Pons (tissue), 1 donor: ENCODE data around the gene CYP2A13.
A peak's percentile ranks its signal among the peaks of the same experiment; 100 is the strongest.
"Not testable (repeated sequence)": the region's sequence is repeated elsewhere in the genome, so short reads cannot be mapped to it uniquely, and the experiment has no call there.

ENCODE experiments used
- DNase-seq: peaks from one replicate; pipeline ENCODE4 v3.0.0-alpha.2; 2016; ENCODE audit warnings: low spot score

Gene CYP2A13

DNA sequence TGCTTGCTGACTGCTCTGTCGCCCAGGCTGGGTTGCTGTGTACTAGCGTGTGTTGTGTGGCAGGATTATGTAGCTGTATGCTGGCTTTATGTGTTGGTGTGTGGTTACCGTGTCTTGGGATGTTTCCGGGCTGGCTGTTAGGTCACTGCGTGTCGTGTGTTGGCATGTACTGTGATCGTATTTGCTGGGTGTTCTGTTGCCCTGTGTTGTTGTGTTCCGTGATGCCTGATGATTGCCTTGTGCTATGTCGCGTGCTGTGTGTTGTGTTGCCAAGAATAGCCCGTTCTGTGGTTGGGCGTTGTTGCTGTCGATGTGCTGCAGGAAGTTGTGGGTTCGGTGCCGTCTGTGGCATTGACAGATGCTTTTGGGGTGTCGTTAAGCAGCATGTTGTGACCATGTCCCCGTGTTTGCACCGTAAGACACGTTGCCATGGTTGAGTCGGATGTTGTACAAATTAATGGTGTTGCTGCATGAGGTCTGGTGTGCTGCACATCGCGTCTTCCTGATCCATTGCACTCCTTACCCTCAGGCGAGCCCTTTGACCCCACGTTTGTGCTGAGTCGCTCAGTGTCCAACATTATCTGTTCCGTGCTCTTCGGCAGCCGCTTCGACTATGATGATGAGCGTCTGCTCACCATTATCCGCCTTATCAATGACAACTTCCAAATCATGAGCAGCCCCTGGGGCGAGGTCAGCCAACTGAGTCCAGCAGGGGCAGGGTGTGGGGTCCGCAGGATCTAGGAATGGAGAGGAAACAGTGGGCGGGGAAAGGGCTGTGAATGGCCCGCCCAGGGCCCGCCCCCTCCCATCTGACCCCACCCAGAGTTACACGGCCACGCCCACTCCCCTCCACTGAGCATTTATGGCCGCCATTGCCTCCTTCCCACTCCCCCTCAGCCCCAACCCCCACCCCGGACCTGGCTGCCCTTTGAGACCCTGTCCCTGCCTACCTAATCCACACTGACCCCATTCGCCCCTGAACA, 33.0 kb downstream of the CYP2A13 start:
- DNase-seq, result not testable (repeated sequence)

DNA sequence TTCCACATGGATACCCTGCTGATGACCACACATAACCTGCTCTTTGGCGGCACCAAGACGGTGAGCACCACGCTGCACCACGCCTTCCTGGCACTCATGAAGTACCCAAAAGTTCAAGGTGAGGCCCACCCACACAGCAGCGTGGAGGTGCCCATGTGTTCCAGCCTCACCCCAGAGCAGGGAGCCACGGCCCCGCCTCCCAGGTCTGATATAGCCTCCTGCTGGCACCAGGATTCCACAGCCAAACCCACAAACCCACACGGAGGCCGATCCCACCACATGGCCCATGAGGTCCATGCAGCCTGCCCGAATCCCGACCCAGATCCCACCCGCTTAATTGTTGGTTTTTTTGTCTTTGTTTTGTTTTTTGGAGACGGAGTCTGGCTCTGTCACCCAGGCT, 34.6 kb downstream of the CYP2A13 start:
- DNase-seq, result not testable (repeated sequence)

- DNase-seq, result no peak
Observed at GRCh38 chr19:41123716-41124294, 35.6 kb downstream of the CYP2A13 start.

- DNase-seq, result peak; percentile 4
Observed at GRCh38 chr19:41126765-41127203, 38.5 kb downstream of the CYP2A13 start.

- not testable (repeated sequence) for DNase-seq
Observed at GRCh38 chr19:41127362-41127761, 39.1 kb downstream of the CYP2A13 start.

DNA sequence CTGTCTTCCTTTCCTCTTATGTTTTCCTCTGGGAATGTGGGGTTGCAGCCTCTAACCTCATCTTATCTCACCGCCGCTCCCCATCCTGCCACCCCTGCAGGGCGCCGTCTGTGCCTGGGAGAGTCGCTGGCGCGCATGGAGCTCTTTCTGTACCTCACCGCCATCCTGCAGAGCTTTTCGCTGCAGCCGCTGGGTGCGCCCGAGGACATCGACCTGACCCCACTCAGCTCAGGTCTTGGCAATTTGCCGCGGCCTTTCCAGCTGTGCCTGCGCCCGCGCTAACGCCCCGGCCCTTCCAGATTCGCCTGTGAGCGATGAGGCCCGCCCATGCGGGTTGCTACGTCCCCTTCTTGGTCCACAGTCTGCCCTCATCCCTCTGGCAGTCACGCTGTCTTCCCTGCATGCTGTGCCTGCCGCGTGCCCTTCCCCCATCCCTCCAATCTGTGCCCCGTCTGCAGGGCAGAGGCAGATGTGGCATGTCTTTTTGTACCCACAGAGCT, 39.6 kb downstream of the CYP2A13 start:
- DNase-seq, result peak; percentile 1

DNA sequence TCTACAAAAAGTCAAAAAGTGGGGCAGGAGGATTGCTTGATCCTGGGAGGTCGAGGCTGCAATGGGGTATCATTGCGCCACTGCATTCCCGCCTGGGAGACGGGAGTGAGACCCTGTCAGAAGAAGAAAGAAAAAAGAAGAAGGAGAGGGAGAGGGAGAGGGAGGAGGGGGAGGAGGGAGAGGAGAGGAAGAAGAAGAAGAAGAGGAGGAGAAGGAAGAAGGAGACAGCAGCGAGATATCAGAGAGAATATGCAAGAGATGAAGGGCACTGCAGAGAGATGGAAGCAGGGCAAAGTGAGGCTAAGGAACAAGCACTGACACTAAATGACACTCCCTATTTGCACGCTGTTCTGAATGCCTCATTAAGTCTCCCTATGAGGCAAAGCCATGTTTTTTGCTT, 40.4 kb downstream of the CYP2A13 start:
- DNase-seq, result no peak

DNA sequence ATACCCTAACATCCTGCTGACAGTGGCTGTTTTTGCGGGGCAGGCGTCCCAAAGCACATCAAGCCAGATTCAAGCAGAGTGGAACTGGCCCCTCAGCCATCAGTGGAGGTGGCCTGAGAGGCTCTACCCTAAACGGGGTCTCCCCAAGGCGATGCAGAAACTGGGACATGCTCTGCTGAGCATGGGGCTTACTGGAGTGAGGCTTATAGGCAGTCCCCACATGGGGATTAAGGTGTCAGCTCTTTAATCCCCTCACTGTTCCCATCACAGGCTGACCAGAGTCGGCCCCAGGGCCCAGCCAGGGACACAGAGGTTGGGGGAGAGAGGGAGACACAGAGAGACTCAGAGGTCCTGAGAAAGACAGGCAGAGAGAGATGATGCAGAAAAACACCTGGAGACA, 42.9 kb downstream of the CYP2A13 start:
- DNase-seq, result no peak

DNA sequence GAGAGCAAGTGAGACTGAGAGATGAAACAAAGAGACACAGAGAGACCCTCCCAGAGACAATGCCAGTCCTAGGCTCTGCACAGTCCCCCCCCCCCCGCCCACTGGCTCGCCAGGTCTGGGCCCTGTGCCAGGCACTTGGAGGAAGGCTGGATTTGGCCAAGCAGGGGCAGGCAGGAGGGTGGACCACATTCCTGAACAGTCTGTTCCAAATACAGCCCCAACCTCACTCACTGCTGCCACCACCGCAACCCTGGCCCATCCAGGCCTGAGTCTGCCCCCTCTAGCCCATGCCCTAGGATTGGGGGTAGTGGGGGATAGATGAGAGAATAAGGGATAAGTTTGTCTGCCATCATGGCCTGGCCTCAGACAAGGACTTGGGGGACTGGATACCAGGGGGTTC, 45.0 kb downstream of the CYP2A13 start:
- DNase-seq, result no peak

DNA sequence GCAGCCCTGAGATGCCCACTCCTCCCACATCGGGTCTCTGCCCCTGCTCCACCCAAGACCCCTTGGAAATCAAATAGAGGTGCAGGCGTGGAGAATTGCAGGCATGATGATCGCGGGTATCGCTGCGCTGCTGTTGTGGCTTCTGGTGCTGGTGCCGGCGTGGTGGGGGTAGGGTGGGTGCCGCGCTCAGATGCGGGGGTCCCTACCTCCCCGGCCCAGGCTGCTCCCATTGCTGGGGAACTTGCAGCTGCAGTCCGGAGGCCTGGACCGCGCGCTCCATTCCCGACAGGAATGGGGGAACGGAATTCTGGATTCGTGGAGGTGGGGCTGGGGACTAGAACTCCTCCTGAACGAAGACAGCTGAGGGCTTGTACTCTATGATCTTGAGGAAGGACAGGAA, 46.4 kb downstream of the CYP2A13 start:
- DNase-seq, result no peak

DNA sequence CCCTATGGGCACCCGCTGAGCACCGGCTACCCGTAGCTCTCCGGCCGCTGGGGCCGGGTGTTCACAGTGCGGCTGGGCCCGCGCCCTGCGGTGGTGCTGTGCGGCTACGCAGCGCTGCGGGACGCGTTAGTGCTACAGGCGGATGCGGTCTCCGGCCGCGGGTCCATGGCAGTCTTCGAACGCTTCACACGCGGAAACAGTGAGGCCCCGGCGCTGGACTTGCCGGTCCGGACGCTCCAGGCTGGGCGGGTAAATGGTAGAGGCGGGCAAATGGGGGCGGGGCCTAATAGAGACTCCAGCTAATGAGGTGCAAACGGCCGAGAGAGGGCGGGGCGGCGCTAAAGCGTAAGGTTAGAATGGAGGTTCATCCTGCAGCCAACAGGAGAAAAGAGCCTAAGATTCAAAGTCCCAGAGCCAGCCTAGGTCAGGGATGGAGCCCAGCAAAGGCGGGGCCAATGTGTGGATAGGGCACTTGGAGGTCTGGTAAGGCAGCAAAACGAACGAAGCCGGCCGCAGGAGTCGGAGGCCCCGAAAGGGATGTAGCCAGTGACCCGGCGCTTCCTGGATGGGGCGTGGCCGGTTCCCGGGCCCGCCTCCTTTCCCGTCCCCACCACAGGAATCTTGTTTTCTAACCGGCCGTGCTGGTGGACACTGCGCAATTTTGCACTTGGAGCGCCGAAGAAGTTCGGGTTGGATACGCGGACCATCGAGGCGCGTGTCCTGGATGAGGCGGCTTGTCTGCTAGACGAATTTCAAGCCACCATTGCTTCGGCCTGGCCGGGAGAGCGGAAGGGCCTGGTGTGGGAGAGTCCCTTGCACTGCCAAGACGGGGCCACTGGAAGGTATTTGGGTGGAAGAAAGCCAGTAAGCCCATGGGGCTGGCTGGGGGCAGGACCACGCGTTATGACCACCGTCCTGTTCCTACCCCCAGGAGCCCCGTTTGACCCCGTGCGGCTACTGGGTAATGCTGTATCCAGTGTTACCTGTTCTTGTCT, 47.4 kb downstream of the CYP2A13 start:
- DNase-seq, result peak; percentile 35

DNA sequence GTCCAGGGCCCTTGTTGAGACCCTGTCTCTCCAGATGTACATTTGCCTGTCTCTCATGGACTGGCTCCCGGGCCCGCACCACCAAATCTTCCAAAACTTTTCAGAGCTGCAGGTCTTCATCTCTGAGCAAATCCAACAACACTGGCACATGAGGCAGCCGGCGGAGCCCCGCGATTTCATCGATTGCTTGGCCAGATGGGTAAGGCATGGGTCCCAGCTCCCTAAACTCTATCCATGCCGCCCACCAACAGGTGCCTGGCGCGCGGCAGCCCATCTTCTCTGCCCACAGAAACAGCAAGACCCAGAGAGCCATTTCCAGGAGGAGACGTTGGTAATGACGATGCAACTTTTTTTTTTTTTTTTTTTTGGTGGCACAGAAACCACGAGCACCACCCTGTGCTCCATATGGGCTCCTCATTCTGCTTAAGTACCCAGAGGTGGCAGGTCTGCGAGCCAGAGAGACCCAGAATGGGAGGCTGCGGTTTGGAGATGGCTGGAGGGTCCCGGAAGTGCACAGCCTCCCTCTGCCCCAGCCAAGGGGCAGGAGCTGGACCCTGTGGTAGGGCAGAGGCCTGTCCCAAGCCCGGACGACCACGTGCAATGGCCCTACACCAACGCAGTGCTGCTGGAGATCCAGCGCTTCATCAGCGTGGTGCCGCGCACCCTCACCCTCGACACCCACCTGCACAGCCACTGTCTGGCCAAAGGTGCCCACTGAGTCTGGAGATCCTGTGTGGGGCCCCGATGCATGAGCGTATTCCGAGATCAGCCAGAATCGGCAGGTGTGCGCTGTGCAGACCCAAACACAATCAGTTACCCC, 48.6 kb downstream of the CYP2A13 start:
- DNase-seq, result no peak

DNA sequence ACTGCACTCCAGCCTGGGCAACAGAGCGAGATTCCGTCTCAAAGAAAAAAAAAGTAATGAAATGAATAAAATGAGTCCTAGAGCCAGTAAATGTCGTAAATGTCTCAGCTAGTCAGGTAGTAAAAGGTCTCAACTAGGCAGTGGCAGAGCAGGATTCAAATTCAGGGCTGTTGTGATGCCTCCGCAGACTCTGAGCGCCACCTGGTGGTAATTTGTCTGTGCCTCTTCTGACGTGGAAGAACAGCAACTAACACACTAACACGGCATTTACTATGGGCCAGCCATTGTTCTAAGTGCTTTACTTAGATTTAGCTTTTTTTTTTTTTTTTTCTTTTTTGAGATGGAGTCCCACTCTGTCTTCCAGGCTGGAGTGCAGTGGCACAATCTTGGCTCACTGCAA, 56.2 kb downstream of the CYP2A13 start:
- peak; percentile 70 for DNase-seq
